Measurements from ENCODE around the gene ARHGEF6.

Gene ARHGEF6

DNA sequence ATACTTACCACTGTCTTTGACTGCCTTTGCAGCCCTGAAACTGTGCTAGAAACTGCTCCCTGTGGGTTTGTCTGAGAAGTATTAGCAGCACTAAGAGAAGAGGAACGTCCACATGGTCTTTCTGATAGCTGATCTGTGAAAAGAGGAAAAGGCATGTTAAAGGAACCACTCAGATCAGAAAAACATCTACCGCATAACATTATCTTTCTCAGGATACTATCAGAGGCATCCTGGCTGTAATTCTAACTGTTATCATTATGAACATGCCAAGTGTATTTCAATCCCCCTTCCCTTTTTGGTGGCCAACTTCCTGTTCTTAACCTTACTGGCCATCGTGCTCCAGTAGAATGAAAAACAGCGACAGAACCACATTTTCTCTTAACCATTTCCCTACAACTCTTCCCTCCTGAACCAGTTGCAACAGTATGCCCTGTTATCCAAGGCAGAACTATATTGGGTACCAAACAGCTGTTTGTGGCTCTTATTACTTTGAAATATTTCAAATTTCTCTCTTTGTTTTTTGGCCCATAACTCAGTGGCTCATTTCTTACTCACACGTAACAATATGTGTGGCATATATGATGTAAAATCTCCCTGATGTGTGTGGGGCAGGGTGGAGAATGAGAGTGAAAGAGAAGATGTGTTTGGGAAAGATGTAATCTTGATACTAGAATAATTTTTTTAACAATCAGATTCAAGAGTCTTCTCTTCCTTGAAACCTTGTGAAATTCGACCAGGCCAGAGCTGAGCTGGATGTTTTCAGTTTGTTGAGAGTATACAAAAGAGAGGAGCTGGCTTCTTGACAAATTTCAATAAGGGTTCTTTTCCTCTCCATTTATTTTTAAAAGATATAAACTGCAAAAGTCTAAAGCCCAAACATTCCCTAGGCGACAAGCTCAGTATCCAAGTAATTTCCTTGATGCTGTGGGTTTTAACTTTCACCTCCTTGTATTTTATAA, 35.2 kb downstream of the ARHGEF6 start:
- H4K91ac ChIP-seq (ENCODE audit: low read depth, low read length, poor library complexity), result no peak overlapping the region
- H3K36me3 ChIP-seq (replicated peaks in 1 of 2; ENCODE audit: control insufficient read depth in 2 of 2, insufficient read depth in 2 of 2, low read length in 2 of 2), result no peaks in the 10 kb centered on the region
- H3K4me1 ChIP-seq (ENCODE audit: control insufficient read depth in 2 of 2, insufficient read depth in 1 of 2, low read depth in 1 of 2, low read length in 2 of 2), result peaks cover 0 to 8% of the 10 kb centered on the region in 2 donors
- no peak overlapping the region for H4K8ac ChIP-seq (ENCODE audit: low read depth, low read length)
- no peak overlapping the region for H2AK5ac ChIP-seq (ENCODE audit: low read depth, low read length)
- H3K27me3 ChIP-seq (ENCODE audit: control insufficient read depth in 3 of 3, insufficient read depth in 3 of 3, low read depth in 1 of 3, low read length in 3 of 3), result no peaks in the 10 kb centered on the region
- no peak overlapping the region for H2BK120ac ChIP-seq (ENCODE audit: low read depth, low read length)
- H3K23ac ChIP-seq (ENCODE audit: low read depth, low read length, poor library complexity), result no peak overlapping the region
- no peak overlapping the region for H3K9ac ChIP-seq (ENCODE audit: low read depth, low read length, poor library complexity)
- no peak overlapping the region for H2BK15ac ChIP-seq (ENCODE audit: low read length)
- no peak overlapping the region for H3K14ac ChIP-seq (ENCODE audit: low read length)
- H3K9me3 ChIP-seq (replicated peaks in 1 of 2; ENCODE audit: control insufficient read depth in 2 of 2, insufficient read depth in 1 of 2, low read depth in 1 of 2, low read length in 2 of 2), result no peaks in the 10 kb centered on the region
- no peak overlapping the region for H3K4me3 ChIP-seq (ENCODE audit: low read length in 2 of 2)
- H3K4me2 ChIP-seq (ENCODE audit: insufficient read depth, low read length, poor library complexity, severe bottlenecking), result no peak overlapping the region
- H2AFZ ChIP-seq (ENCODE audit: low read length), result peak overlapping the region; percentile 32
- no peak overlapping the region for H3K4ac ChIP-seq (ENCODE audit: low read length)
- no peak overlapping the region for H3K18ac ChIP-seq (ENCODE audit: low read length)
- H2BK5ac ChIP-seq (ENCODE audit: low read length), result no peak overlapping the region
- no peaks in the 10 kb centered on the region for H3K79me1 ChIP-seq (ENCODE audit: low read depth, low read length)
- no peak overlapping the region for H3K27ac ChIP-seq (replicated peaks; ENCODE audit: low read length)
- H2BK12ac ChIP-seq (ENCODE audit: low read length), result no peak overlapping the region
- WGBS, 2 donors (ENCODE audit: extremely low coverage in 2 of 2, insufficient read length in 2 of 2, insufficient replicate concordance in 1 of 2), result no CpG with 5 or more reads among the region's 7 CpGs
- DNase-seq (ENCODE audit: low spot score), result no peak

DNA sequence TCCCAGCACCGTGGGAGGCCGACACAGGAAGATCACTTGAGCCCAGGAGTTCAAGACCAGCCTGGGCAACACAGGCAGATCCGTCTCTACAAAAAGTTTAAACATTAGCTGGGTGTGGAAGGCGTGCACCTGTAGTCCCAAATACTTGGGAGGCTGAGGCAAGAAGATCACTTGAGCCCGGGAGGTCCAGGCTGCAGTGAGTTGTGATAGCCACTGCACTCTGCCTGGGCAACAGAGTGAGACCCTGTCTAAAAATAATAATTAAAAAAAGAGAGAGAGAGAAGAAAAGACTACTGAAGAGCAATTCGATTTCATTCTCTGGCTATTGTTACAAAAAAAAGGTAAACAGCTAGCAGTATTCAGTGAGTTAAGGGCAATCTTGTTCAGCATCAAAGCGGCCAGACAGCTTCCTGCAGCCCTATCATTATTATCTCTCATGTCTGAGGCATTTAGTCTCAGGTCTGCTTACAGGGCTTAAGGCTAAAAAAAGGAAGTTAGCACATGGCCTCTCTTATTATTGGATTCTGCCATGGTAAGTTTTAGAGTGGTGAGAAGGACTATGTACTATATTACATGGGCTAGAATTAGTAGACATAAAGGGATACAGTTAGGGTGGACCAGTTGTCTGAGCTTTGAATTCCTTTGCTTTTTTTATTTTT, 37.9 kb downstream of the ARHGEF6 start:
- Histone ChIP-seq H3K79me1 (ENCODE audit: low read depth, low read length) (no peaks in the 10 kb centered on the region), H3K14ac (ENCODE audit: low read length) (no peak overlapping the region), H3K4ac (ENCODE audit: low read length) (no peak overlapping the region), H3K27ac (replicated peaks; ENCODE audit: low read length) (no peak overlapping the region), H3K23ac (ENCODE audit: low read depth, low read length, poor library complexity) (no peak overlapping the region), H3K4me2 (ENCODE audit: insufficient read depth, low read length, poor library complexity, severe bottlenecking) (no peak overlapping the region), H2BK5ac (ENCODE audit: low read length) (no peak overlapping the region), H4K91ac (ENCODE audit: low read depth, low read length, poor library complexity) (no peak overlapping the region), H2AK5ac (ENCODE audit: low read depth, low read length) (no peak overlapping the region), H4K8ac (ENCODE audit: low read depth, low read length) (no peak overlapping the region), H2BK120ac (ENCODE audit: low read depth, low read length) (no peak overlapping the region), H2BK15ac (ENCODE audit: low read length) (no peak overlapping the region), H2AFZ (ENCODE audit: low read length) (no peak overlapping the region), H3K9me3 (replicated peaks in 1 of 2; ENCODE audit: control insufficient read depth in 2 of 2, insufficient read depth in 1 of 2, low read depth in 1 of 2, low read length in 2 of 2) (no peaks in the 10 kb centered on the region), H3K4me3 (ENCODE audit: low read length in 2 of 2) (no peak overlapping the region), H3K4me1 (ENCODE audit: control insufficient read depth in 2 of 2, insufficient read depth in 1 of 2, low read depth in 1 of 2, low read length in 2 of 2) (peaks cover 0 to 3% of the 10 kb centered on the region in 2 donors), H3K9ac (ENCODE audit: low read depth, low read length, poor library complexity) (no peak overlapping the region), H2BK12ac (ENCODE audit: low read length) (no peak overlapping the region), H3K18ac (ENCODE audit: low read length) (no peak overlapping the region), H3K36me3 (replicated peaks in 1 of 2; ENCODE audit: control insufficient read depth in 2 of 2, insufficient read depth in 2 of 2, low read length in 2 of 2) (no peaks in the 10 kb centered on the region), H3K27me3 (ENCODE audit: control insufficient read depth in 3 of 3, insufficient read depth in 3 of 3, low read depth in 1 of 3, low read length in 3 of 3) (no peaks in the 10 kb centered on the region)
- no peak for DNase-seq (ENCODE audit: low spot score)
- no CpG with 5 or more reads among the region's 7 CpGs for WGBS, 2 donors (ENCODE audit: extremely low coverage in 2 of 2, insufficient read length in 2 of 2, insufficient replicate concordance in 1 of 2)

- no CpG with 5 or more reads among the region's 4 CpGs for WGBS, 2 donors (ENCODE audit: extremely low coverage in 2 of 2, insufficient read length in 2 of 2, insufficient replicate concordance in 1 of 2)
- no peak for DNase-seq (ENCODE audit: low spot score)
Measured at GRCh38 chrX:136738049-136738729, 42.5 kb downstream of the ARHGEF6 start.

DNA sequence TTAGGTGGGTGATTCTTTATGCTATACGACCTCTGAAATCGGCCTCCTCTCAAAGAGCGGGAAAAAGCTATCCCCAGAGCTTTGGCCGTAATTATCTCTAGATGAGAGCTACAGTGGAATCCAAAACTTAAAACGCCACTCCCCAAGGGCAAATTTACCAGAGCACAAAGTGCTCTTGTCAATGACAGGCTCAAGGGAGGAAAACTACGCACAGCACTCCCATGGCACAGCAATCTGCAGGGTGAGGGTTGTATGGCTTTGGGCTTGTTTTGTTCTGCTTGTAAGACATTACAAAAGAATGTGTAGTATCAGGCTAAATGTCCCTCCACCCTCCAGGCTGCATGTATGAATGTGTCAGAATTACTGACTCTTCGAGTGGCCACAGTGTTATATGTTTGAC, 44.0 kb downstream of the ARHGEF6 start:
- H3K18ac ChIP-seq (ENCODE audit: low read length), result no peak overlapping the region
- WGBS, 2 donors (ENCODE audit: extremely low coverage in 2 of 2, insufficient read length in 2 of 2, insufficient replicate concordance in 1 of 2), result no CpG with 5 or more reads among the region's 7 CpGs

More at GRCh38 chrX:136738049-136738729, 42.5 kb downstream of the ARHGEF6 start:
- H3K4ac ChIP-seq (ENCODE audit: low read length), result no peak overlapping the region
- no peaks in the 10 kb centered on the region for H3K79me1 ChIP-seq (ENCODE audit: low read depth, low read length)
- no peaks in the 10 kb centered on the region for H3K27me3 ChIP-seq (ENCODE audit: control insufficient read depth in 3 of 3, insufficient read depth in 3 of 3, low read depth in 1 of 3, low read length in 3 of 3)
- H2BK15ac ChIP-seq (ENCODE audit: low read length), result no peak overlapping the region
- no peak overlapping the region for H3K27ac ChIP-seq (replicated peaks; ENCODE audit: low read length)
- H3K9ac ChIP-seq (ENCODE audit: low read depth, low read length, poor library complexity), result no peak overlapping the region
- H3K23ac ChIP-seq (ENCODE audit: low read depth, low read length, poor library complexity), result no peak overlapping the region
- no peak overlapping the region for H2BK120ac ChIP-seq (ENCODE audit: low read depth, low read length)
- H2BK12ac ChIP-seq (ENCODE audit: low read length), result no peak overlapping the region
- no peak overlapping the region for H3K14ac ChIP-seq (ENCODE audit: low read length)
- no peak overlapping the region for H4K91ac ChIP-seq (ENCODE audit: low read depth, low read length, poor library complexity)
- H2AFZ ChIP-seq (ENCODE audit: low read length), result no peak overlapping the region
- H2AK5ac ChIP-seq (ENCODE audit: low read depth, low read length), result no peak overlapping the region
- H3K36me3 ChIP-seq (replicated peaks in 1 of 2; ENCODE audit: control insufficient read depth in 2 of 2, insufficient read depth in 2 of 2, low read length in 2 of 2), result no peaks in the 10 kb centered on the region
- H3K18ac ChIP-seq (ENCODE audit: low read length), result no peak overlapping the region
- no peak overlapping the region for H3K4me3 ChIP-seq (ENCODE audit: low read length in 2 of 2)
- H3K4me1 ChIP-seq (ENCODE audit: control insufficient read depth in 2 of 2, insufficient read depth in 1 of 2, low read depth in 1 of 2, low read length in 2 of 2), result no peaks in the 10 kb centered on the region
- H2BK5ac ChIP-seq (ENCODE audit: low read length), result no peak overlapping the region
- H3K9me3 ChIP-seq (replicated peaks in 1 of 2; ENCODE audit: control insufficient read depth in 2 of 2, insufficient read depth in 1 of 2, low read depth in 1 of 2, low read length in 2 of 2), result no peaks in the 10 kb centered on the region
- no peak overlapping the region for H3K4me2 ChIP-seq (ENCODE audit: insufficient read depth, low read length, poor library complexity, severe bottlenecking)
- no peak overlapping the region for H4K8ac ChIP-seq (ENCODE audit: low read depth, low read length)

More for the DNA sequence above, 44.0 kb downstream of the ARHGEF6 start:
- Histone ChIP-seq H2AK5ac (ENCODE audit: low read depth, low read length) (no peak overlapping the region), H3K79me1 (ENCODE audit: low read depth, low read length) (no peaks in the 10 kb centered on the region), H3K9ac (ENCODE audit: low read depth, low read length, poor library complexity) (no peak overlapping the region), H3K23ac (ENCODE audit: low read depth, low read length, poor library complexity) (no peak overlapping the region), H3K4me2 (ENCODE audit: insufficient read depth, low read length, poor library complexity, severe bottlenecking) (no peak overlapping the region), H3K27ac (replicated peaks; ENCODE audit: low read length) (no peak overlapping the region), H2AFZ (ENCODE audit: low read length) (no peak overlapping the region), H4K8ac (ENCODE audit: low read depth, low read length) (no peak overlapping the region), H2BK15ac (ENCODE audit: low read length) (no peak overlapping the region), H2BK120ac (ENCODE audit: low read depth, low read length) (no peak overlapping the region), H3K4me1 (ENCODE audit: control insufficient read depth in 2 of 2, insufficient read depth in 1 of 2, low read depth in 1 of 2, low read length in 2 of 2) (no peaks in the 10 kb centered on the region), H2BK12ac (ENCODE audit: low read length) (no peak overlapping the region), H3K4ac (ENCODE audit: low read length) (no peak overlapping the region), H4K91ac (ENCODE audit: low read depth, low read length, poor library complexity) (no peak overlapping the region), H3K14ac (ENCODE audit: low read length) (no peak overlapping the region), H2BK5ac (ENCODE audit: low read length) (no peak overlapping the region), H3K27me3 (ENCODE audit: control insufficient read depth in 3 of 3, insufficient read depth in 3 of 3, low read depth in 1 of 3, low read length in 3 of 3) (no peaks in the 10 kb centered on the region), H3K4me3 (ENCODE audit: low read length in 2 of 2) (no peak overlapping the region), H3K9me3 (replicated peaks in 1 of 2; ENCODE audit: control insufficient read depth in 2 of 2, insufficient read depth in 1 of 2, low read depth in 1 of 2, low read length in 2 of 2) (no peaks in the 10 kb centered on the region), H3K36me3 (replicated peaks in 1 of 2; ENCODE audit: control insufficient read depth in 2 of 2, insufficient read depth in 2 of 2, low read length in 2 of 2) (no peaks in the 10 kb centered on the region)
- DNase-seq (ENCODE audit: low spot score), result no peak

Measured in neuronal stem cell (in vitro differentiated cells).